KMS-11 (cell line): ENCODE measurements around the gene ADM2.

Experiments used
- H2AFZ ChIP-seq: fragments of 200-600 bp; sonication (generic); 2 replicates; pipeline ENCODE4 v1.6.1; 2016; ENCODE audit warnings: antibody characterized with exemption, mixed run types, low read depth
- H3K27ac ChIP-seq: fragments of 200-600 bp; sonication (generic); 2 replicates; pipeline ENCODE4 v1.6.1; 2016; ENCODE audit warnings: mild to moderate bottlenecking, mixed run types
- H3K27me3 ChIP-seq: fragments of 200-600 bp; sonication (generic); 2 replicates; pipeline ENCODE4 v1.6.1; 2017; ENCODE audit warnings: mild to moderate bottlenecking, low read depth, mixed run types, moderate library complexity; ENCODE audit not compliant: insufficient read depth
- H3K36me3 ChIP-seq: fragments of 200-600 bp; sonication (generic); 2 replicates; pipeline ENCODE4 v1.6.1; 2017; ENCODE audit warnings: mild to moderate bottlenecking, mixed run types; ENCODE audit not compliant: insufficient read depth
- H3K4me1 ChIP-seq: fragments of 200-600 bp; sonication (generic); 2 replicates; pipeline ENCODE4 v1.6.1; 2016; ENCODE audit warnings: mild to moderate bottlenecking, low read depth, mixed run types; ENCODE audit not compliant: poor library complexity, severe bottlenecking
- H3K4me2 ChIP-seq: fragments of 200-600 bp; sonication (generic); 2 replicates; pipeline ENCODE4 v1.7.0; 2016; ENCODE audit warnings: mild to moderate bottlenecking, mixed run types
- H3K4me3 ChIP-seq: fragments of 200-600 bp; sonication (generic); IDR thresholded peaks from 2 replicates; pipeline ENCODE4 v1.6.1; 2017; ENCODE audit warnings: low read depth, low read length, mixed read lengths; ENCODE audit not compliant: insufficient read depth
- H3K79me2 ChIP-seq: fragments of 200-600 bp; sonication (generic); 2 replicates; pipeline ENCODE4 v1.6.1; 2016; ENCODE audit warnings: low read depth, mixed run types; ENCODE audit not compliant: insufficient read depth
- H3K9ac ChIP-seq: fragments of 200-600 bp; sonication (generic); 2 replicates; pipeline ENCODE4 v1.6.1; 2016; ENCODE audit warnings: mild to moderate bottlenecking, mixed run types
- H4K20me1 ChIP-seq: fragments of 200-600 bp; sonication (generic); 2 replicates; pipeline ENCODE4 v1.6.1; 2016; ENCODE audit warnings: mild to moderate bottlenecking, mixed run types; ENCODE audit not compliant: insufficient read depth
- CTCF ChIP-seq: fragments of 200-600 bp; sonication (generic); conservative IDR thresholded peaks from 2 replicates; pipeline ENCODE4 v1.6.1; 2017; ENCODE audit warnings: low read depth, mild to moderate bottlenecking, antibody characterized with exemption, low read length, moderate library complexity, mixed read lengths

Gene ADM2

GRCh38 chr22:50471962-50472361, 9.4 kb upstream of the ADM2 start:
- H3K4me2 ChIP-seq = peak overlapping the region; percentile 96

GRCh38 chr22:50473088-50473487, 8.3 kb upstream of the ADM2 start:
- H3K4me3 ChIP-seq = no peak overlapping the region
- TF ChIP-seq CTCF = peak; percentile 59; the same call in 1 of the 2 replicates
- peaks cover 49% of the 10 kb centered on the region for H3K4me1 ChIP-seq
- no peaks in the 10 kb centered on the region for H3K36me3 ChIP-seq
- H3K27me3 ChIP-seq = no peaks in the 10 kb centered on the region
- peak overlapping the region; percentile 53; the same call in 1 of the 2 replicates for H3K9ac ChIP-seq
- no peak overlapping the region; the same call in 1 of the 2 replicates for H3K27ac ChIP-seq
- H3K4me2 ChIP-seq = peak overlapping the region; percentile 96
- H2AFZ ChIP-seq = no peak overlapping the region
- H3K79me2 ChIP-seq = peaks cover 48% of the 10 kb centered on the region
- H4K20me1 ChIP-seq = no peaks in the 10 kb centered on the region

More at GRCh38 chr22:50471962-50472361, 9.4 kb upstream of the ADM2 start:
- H3K4me1 ChIP-seq = peaks cover 53% of the 10 kb centered on the region
- H4K20me1 ChIP-seq = no peaks in the 10 kb centered on the region
- H3K4me3 ChIP-seq = no peak overlapping the region
- H3K36me3 ChIP-seq = no peaks in the 10 kb centered on the region
- H3K27ac ChIP-seq = peak overlapping the region; percentile 95
- H2AFZ ChIP-seq = no peak overlapping the region
- H3K27me3 ChIP-seq = no peaks in the 10 kb centered on the region
- no peak for TF ChIP-seq CTCF
- peaks cover 48% of the 10 kb centered on the region for H3K79me2 ChIP-seq
- peak overlapping the region; percentile 60; the same call in 1 of the 2 replicates for H3K9ac ChIP-seq

GRCh38 chr22:50473855-50474671, 7.3 kb upstream of the ADM2 start:
- no peaks in the 10 kb centered on the region for H3K36me3 ChIP-seq
- no peaks in the 10 kb centered on the region for H3K27me3 ChIP-seq
- peak overlapping the region; percentile 53; the same call in 1 of the 2 replicates for H3K9ac ChIP-seq
- no peaks in the 10 kb centered on the region for H4K20me1 ChIP-seq
- H3K4me2 ChIP-seq = peak overlapping the region; percentile 96
- no peak overlapping the region for H3K4me3 ChIP-seq
- no peak overlapping the region for H2AFZ ChIP-seq
- H3K27ac ChIP-seq = peak overlapping the region; percentile 33; the same call in 1 of the 2 replicates
- peaks cover 41% of the 10 kb centered on the region for H3K79me2 ChIP-seq
- no peak for TF ChIP-seq CTCF
- peaks cover 40% of the 10 kb centered on the region for H3K4me1 ChIP-seq

- peak within 1 kb of the TSS; percentile 48; the same call in 1 of the 2 replicates for H2AFZ ChIP-seq
- peaks cover 37% of the 10 kb centered on the region for H3K79me2 ChIP-seq
- H3K27me3 ChIP-seq = no peaks in the 10 kb centered on the region
- H4K20me1 ChIP-seq = no peaks in the 10 kb centered on the region
- peak within 1 kb of the TSS; percentile 33; the same call in 1 of the 2 replicates for H3K27ac ChIP-seq
- H3K4me3 ChIP-seq = no peak within 1 kb of the TSS
- no peak for TF ChIP-seq CTCF
- H3K4me1 ChIP-seq = peaks cover 35% of the 10 kb centered on the region
- H3K9ac ChIP-seq = peak within 1 kb of the TSS; percentile 53; the same call in 1 of the 2 replicates
- no peaks in the 10 kb centered on the region for H3K36me3 ChIP-seq
- H3K4me2 ChIP-seq = peak within 1 kb of the TSS; percentile 96
Observed at GRCh38 chr22:50474710-50475651, 6.4 kb upstream of the ADM2 start, which contains the start of gene SBF1. SBF1 (minus strand) TSS chr22:50475035; CDS start chr22:50474840, 195 bp downstream.
